Stimulated activated CD8-positive, alpha-beta memory T cell treated with anti-CD3 and anti-CD28 coated beads, Interleukin-7, amount 100 ng/mL, for 4 hours (primary cell): ENCODE results near the gene SV2C.
"Not testable (repeated sequence)": the region's sequence is repeated elsewhere in the genome, so short reads cannot be mapped to it uniquely, and the experiment has no call there.

ENCODE experiments used
- DNase-seq, 2 donors: peaks; one replicate each; pipeline ENCODE4 v3.0.0-alpha.2; 2020; ENCODE audit warnings: low read depth in 2 of 2

SV2C gene

GRCh38 chr5:76082772-76083554 is at the start of gene SV2C:
Gene SV2C (plus strand): TSS chr5:76083383. CDS start chr5:76131751, 48,368 bp downstream.
- peak in 1 of 2 donors; percentile 12 for DNase-seq

GRCh38 chr5:76037736-76038151 is 45.4 kb upstream of the SV2C start:
- DNase-seq: not testable (repeated sequence)

DNA sequence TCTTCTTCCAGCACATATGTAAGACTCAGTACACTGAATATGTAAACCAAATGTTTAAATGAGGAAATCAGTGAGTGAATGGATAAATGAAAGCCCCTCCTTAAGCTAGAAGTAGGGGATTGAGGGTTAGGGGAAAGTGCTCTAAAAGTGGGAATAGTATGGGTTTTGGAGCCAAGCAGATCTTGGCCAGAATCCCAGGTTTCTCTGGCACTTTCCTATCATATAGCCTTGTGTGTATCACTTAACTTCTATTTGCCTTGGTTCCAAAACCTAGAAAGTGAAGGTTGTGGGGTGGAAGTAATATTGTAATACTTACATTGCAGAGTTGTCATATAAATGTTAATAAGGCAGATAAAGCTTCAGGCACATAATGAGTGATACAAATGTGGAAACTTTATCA is 45.0 kb upstream of the SV2C start:
- no peak for DNase-seq

DNA sequence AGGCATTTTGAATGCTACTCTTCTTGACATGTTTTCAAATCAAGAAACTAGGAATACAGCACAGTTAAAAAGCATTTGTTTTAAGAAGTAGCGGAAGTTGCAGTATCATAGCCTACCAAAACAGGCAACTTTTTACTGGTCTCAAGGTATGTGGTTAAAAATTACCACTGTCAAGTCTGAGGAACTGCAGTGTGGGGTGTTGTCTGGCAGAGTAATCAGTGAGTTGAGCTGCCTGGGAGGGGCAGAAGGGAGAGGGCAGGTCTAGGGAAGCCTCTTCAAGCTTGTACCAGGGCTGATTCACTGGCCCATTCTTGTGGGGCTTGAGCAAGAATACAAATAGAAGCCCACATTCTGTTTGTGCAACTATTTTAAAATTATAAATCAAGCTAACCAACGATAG is 42.4 kb upstream of the SV2C start:
- no peak for DNase-seq

DNA sequence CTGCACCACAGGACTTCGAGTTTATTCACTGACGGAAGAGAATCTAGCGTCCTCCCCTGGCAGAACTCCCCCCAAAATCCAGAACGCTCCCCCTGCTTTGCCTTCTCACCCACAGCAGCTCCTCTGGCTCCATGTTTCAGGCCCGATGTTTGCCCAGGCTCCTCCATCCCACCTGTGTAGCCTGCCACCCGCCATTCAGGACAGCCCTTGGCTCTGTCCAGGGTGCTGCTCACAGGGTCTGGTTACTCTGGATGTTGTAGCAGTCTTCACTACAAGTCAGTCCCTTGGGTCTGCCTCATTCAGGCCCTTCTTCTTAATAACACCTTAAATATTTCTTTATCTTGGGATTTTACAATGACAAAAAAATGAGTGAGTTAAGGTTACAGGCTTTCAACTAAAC is 41.3 kb upstream of the SV2C start:
- DNase-seq: no peak

- DNase-seq: no peak
Observed at GRCh38 chr5:76046741-76047140, 36.4 kb upstream of the SV2C start.

GRCh38 chr5:76050134-76050533 is 33.0 kb upstream of the SV2C start:
- DNase-seq: no peak

DNA sequence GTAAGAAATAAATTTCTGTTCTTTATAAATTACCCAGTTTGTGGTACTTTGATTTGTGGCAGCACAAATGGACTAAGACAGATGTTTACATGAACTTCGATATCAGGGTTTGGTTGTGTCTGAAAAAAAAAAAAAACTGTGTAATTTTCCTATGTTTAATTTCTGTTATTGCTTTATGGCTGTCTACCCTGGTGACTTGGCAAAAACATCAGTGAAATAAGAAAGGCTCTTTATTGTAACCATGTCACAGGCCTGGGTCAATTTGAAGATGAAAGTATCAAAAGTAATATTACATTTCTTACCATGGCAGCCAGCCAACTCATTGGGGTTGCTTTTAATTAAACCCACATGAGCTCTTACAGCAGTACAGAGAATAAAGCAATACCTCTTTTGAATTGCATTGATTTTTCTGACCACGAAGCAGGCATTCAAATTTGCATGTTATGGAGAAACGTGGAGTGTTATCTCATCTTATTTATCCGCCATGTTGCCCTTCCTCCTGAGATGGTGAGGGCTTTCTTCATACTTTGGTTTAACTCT is 20.6 kb upstream of the SV2C start:
- no peak for DNase-seq

- no peak for DNase-seq
Observed at GRCh38 chr5:76065258-76065657, 17.9 kb upstream of the SV2C start.

GRCh38 chr5:76069061-76069735 is 14.0 kb upstream of the SV2C start:
- no peak for DNase-seq

DNA sequence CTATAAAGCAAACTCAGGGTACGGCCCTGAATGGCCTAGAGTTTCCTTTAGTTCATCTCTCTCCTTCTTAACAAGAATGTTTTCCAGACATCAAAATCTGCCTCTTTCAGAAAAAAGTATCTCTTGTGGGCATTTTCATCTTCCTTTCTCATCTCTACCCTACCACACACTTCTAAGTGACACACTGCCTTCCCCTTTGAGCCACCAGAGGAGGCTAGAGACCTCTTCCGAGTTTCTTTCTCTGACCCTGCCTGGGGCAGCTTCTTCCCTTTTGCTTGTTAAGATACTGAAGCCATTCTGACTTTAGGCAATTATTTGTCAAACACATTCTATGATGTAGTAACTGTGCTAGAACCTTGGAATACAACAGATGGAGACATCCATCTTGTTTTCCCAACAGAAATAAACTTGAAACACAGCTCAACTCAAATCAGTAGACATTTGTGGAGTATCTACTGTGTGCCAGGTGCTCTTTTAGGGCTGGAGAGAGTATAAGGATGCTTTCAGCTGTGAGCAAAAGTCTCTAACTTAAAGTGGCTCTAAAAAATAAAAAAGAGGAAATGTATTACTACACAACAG is 8.6 kb upstream of the SV2C start:
- no peak for DNase-seq

GRCh38 chr5:76081811-76082771 is 1.1 kb upstream of the SV2C start:
- no peak for DNase-seq

GRCh38 chr5:76083555-76084495 is 642 bp downstream of the SV2C start:
- no peak for DNase-seq

- DNase-seq: peak in 1 of 2 donors; percentile 26
Observed at GRCh38 chr5:76084496-76085242, 1.5 kb downstream of the SV2C start.

GRCh38 chr5:76085243-76085579 is 2.0 kb downstream of the SV2C start:
- no peak for DNase-seq

DNA sequence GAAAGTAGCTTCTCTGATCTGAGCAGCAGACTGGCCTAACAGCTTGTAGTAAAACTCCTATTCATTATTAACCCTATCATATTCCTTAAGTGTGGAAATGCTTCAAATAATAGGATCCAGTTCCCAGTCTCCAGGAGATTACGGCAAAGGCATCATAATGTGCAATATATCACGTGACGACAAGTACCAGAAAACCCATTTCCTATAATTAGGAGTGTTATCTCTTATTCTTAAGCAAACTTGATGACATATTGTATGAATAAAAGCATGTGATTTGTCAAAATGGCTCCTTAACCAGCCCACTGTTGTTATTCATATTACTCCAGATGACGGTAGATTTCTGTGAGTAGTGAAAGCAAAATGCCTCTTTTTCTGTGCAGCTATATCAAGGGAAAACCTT is 2.9 kb downstream of the SV2C start:
- no peak for DNase-seq

- DNase-seq: not testable (repeated sequence)
Observed at GRCh38 chr5:76089156-76089555, 6.0 kb downstream of the SV2C start.

GRCh38 chr5:76091351-76091750 is 8.2 kb downstream of the SV2C start:
- no peak for DNase-seq

DNA sequence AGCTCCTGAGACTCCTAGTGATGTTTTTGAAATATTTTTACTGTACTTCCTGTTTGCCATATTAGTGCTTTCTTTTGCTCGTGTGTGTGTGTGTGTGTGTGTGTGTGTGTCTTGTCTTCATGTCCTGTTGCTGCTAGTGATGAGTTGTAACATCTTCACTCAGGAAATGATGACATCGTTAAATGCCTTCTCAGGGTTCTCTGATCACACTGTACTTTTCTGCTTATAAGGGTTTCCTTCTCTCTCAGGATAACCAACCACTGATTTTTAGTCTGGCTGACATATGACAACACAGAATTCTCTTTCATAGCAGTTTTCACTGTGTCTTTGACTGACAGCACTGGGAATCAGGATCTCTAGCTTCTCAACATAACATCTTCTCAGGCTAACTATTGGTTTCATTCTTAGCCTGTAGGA is 16.1 kb downstream of the SV2C start:
- no peak for DNase-seq

DNA sequence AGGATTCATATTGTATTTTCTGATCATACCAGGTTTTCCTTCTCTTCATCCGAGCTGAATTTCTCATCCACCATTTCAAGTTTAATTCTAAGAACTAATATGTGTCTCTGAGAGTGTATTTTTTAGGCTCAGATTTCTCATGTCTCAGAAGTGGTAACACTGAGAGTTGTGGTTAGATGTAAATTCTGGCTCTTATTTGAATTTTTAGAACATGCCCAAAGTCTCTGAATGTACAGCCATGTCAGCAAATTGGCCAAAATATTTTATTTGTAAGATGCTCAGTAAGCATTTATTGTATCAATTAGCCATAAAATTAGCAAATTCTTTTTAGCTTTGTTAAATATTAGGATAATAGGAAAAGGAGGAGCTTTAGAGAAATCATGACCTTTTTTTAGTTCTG is 16.6 kb downstream of the SV2C start:
- DNase-seq: no peak
